ENCODE results near the gene RNF19B. TPM values are rescaled to one million over a fixed set of nuclear protein-coding genes. Genes with fewer than 3 reads are reported as not detected.
A peak's percentile ranks its signal among the peaks of the same experiment; 100 is the strongest.

Gene RNF19B
- total RNA-seq, 1 donor from 2014 or later, result 17.5 TPM

- intact Hi-C loops (cut with DNase I), result no loop called here
- DNase-seq (ENCODE audit: low spot score), result peak; percentile 65
These were observed 69.0 kb downstream of the RNF19B start for GRCh38 chr1:32895325-32896215.

- intact Hi-C loops (cut with DNase I), result no loop called here
- DNase-seq (ENCODE audit: low spot score), result peak; percentile 39
These were observed 69.9 kb downstream of the RNF19B start for GRCh38 chr1:32894681-32895080.

GRCh38 chr1:32894019-32894600 is 70.5 kb downstream of the RNF19B start:
- DNase-seq (ENCODE audit: low spot score), result peak; percentile 35
- intact Hi-C loops (cut with DNase I), result no loop called here

GRCh38 chr1:32893198-32894018 is 71.2 kb downstream of the RNF19B start:
- DNase-seq (ENCODE audit: low spot score), result peak; percentile 74
- intact Hi-C loops (cut with DNase I), result no loop called here

- peak; percentile 74 for DNase-seq (ENCODE audit: low spot score)
- intact Hi-C loops (cut with DNase I), result no loop called here
These were observed 72.0 kb downstream of the RNF19B start for GRCh38 chr1:32892368-32893197.

- intact Hi-C loops (cut with DNase I), result no loop called here
- no peak for DNase-seq (ENCODE audit: low spot score)
These were observed 73.0 kb downstream of the RNF19B start for GRCh38 chr1:32891630-32892029.

- intact Hi-C loops (cut with DNase I), result no loop called here
- peak; percentile 54 for DNase-seq (ENCODE audit: low spot score)
These were observed 73.4 kb downstream of the RNF19B start for GRCh38 chr1:32891241-32891570.

GRCh38 chr1:32890516-32891240 is 73.9 kb downstream of the RNF19B start:
- intact Hi-C loops (cut with DNase I), result no loop called here
- peak; percentile 51 for DNase-seq (ENCODE audit: low spot score)

GRCh38 chr1:32889731-32890278 is 74.8 kb downstream of the RNF19B start:
- DNase-seq (ENCODE audit: low spot score), result peak; percentile 4
- intact Hi-C loops (cut with DNase I), result loop anchor here (2.0 kb wide), 1 partner anchor 37 kb away; no protein-coding TSS in a partner anchor

- intact Hi-C loops (cut with DNase I), result loop anchor here (2.0 kb wide), 1 partner anchor 38 kb away; no protein-coding TSS in a partner anchor
- DNase-seq (ENCODE audit: low spot score), result no peak
These were observed 75.8 kb downstream of the RNF19B start for GRCh38 chr1:32888677-32889420.

GRCh38 chr1:32888134-32888533 is 76.5 kb downstream of the RNF19B start:
- peak; percentile 24 for DNase-seq (ENCODE audit: low spot score)
- intact Hi-C loops (cut with DNase I), result loop anchor here (2.0 kb wide), 1 partner anchor 39 kb away; no protein-coding TSS in a partner anchor

GRCh38 chr1:32887623-32888022 is 77.0 kb downstream of the RNF19B start:
- intact Hi-C loops (cut with DNase I), result loop anchor here (2.0 kb wide), 1 partner anchor 39 kb away; no protein-coding TSS in a partner anchor
- no peak for DNase-seq (ENCODE audit: low spot score)

- intact Hi-C loops (cut with DNase I), result no loop called here
- no peak for DNase-seq (ENCODE audit: low spot score)
These were observed 77.7 kb downstream of the RNF19B start for GRCh38 chr1:32886828-32887414.
